Ecto neural progenitor cell (in vitro differentiated cells): ENCODE results near the gene TCF21.
A peak's percentile ranks its signal among the peaks of the same experiment; 100 is the strongest.
"Not testable (repeated sequence)": the region's sequence is repeated elsewhere in the genome, so short reads cannot be mapped to it uniquely, and the experiment has no call there.

ENCODE experiments used
- DNase-seq: peaks from one replicate; pipeline ENCODE4 v3.0.0-alpha.2; 2018; ENCODE audit warnings: low spot score

Gene TCF21

DNA sequence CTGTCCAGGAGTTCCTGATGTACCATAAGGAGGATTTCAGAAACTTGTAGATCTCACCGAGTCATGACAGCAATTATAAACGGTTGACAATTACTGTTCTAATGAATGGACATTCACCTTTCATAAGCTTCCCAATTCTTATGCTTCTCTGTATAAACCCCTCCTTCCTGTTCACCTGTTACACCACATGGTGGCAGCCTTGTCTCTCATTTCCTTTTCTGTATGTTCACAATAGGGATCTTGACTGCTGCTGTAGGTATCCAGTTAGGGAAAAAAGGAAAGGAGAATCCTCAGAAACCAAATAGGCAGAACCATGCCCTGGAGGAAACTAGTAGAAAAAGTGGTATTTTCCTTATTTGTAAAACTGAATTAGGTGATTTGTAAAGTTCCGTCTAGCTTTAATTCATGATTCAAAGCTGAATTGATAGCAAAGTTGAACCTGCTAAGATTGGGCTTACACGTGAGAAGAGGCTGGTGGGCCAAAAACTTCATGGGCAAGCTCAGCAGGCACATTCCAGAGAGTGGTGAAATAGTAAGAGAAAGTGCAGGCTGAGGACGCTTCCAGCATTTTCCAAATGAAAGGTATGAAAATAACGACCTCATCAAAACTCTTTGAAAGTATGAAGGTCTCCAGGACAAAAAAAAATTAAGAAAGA lies 35.2 kb downstream of the TCF21 start:
- DNase-seq = peak; percentile 58

DNA sequence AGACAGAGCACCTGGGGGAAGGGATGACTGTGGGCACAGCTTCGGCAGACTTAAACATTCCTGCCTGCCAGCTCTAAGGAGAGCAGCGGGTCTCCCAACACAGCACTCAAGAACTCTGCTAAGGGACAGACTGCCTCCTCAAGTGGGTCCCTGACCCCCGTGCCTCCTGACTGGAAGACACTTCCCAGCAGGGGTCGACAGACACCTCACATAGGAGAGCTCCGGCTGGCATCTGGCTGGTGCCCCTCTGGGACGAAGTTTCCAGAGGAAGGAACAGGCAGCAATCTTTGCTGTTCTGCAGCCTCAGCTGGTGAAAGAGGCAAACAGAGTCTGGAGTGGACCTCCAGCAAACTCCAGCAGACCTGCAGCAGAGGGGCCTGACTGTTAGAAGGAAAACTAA lies 42.3 kb downstream of the TCF21 start:
- not testable (repeated sequence) for DNase-seq

DNA sequence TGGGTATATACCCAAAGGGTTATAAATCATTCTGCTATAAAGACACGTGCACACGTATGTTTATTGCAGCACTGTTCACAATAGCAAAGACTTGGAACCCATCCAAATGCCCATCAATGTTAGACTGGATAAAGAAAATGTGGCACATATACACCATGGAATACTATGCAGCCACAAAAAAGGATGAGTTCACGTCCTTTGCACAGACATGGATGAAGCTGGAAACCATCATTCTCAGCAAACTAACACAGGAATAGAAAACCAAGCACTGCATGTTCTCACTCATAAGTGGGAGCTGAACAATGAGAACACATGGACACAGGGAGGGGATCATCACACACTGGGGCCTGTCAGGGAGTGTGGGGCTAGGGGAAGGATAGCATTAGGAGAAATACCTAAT lies 47.4 kb downstream of the TCF21 start:
- DNase-seq = not testable (repeated sequence)

DNA sequence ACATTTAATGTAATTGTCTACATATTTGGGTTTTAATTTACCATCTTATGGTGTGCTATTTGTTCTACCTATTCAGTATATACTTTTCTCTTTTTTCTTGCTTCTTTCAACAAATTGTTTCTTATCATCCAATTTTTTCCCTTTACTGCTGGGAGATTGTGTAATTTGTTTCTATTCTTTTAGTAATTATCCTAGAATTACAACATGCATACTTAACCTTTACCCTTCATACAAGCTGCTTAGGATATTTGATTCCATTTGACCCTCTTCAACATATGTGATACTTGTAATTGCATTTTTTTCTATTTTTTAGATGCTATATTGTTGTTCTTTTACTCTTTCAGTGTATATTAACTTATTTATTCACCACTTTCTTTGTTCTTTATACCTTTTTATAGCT lies 49.0 kb downstream of the TCF21 start:
- no peak for DNase-seq

DNA sequence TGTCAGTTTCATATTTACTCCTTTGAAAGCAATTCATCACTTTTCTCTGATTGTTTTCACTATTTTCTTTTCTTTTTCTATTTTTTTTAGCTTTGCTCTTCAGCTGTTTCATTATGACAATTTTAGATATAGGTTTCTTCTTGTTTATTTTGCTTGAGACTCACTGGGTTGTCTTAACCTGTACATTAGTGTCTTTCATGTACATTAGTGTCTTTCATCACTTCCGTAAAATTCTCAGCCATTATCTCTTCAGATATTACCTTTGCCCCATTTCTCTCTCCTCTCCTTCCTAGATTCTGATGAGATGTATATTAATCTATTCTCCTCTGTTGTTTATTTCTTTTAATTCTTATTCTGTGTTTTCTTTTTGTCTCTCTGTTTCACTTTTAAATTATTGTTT lies 49.6 kb downstream of the TCF21 start:
- no peak for DNase-seq

DNA sequence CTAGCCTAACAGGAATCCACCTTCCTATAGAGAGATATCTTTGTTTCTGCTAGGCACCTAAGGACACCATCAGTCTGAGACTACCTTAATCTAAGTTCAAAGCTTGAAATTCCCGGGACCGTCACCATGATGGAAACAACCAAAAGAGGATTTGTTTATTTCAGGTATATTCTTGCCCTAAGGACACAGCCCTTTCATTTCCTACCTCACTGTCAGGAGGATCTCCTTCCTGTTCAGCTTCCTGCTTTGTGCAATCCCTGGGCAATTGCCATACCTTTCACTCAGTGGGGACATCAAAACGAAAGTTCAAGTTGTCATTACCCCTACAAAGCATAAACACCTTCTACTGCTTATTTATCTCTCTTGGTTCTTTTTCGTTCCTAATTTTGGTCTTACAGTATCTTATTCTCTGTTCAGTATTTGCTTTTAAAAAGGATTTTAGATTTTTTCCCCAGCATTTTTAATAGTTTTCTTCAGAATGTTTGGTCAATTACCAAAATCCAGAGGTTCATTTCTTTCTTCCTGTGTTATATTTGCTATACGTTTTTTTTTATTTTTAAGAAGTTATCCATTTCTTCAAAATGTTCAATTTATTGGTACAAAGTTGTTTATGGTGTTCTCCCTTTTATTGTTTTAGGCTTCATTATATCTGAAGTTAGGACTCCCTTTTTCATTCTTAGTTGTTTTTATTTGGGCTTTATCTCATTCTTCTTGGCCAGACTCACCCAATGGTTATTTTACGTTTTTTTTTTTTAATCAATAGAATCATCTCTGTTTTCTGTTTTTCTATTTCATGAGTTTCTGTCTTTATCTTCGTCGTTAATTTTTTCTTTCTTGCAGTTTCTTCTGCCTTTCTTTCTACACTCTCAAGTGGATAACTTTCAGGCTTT lies 51.1 kb downstream of the TCF21 start:
- DNase-seq = no peak
